ENCODE measurements around the gene DBH.
A peak's percentile ranks its signal among the peaks of the same experiment; 100 is the strongest.

DBH gene

DNA sequence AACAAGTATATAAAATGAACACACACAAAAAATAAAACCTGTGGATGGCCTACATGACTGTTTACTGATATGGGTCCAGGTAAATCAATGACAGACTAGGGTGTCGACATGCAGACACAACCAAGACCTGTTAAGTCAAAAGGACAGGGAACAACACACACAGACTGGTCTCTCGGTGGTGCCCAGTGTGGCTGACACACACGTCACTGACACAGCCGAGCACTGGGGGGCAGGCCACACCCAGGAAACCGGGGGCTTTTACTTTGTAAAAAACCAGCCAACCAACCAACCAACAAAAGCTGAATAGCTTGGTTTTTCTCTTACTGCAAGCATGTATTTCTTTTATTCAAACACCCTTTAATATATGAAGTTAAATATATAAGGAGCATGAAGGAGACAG lies 31.9 kb upstream of the DBH start:
- peak; percentile 9 to 13 for DNase-seq (ENCODE audit: low read depth in 2 of 2)

DNA sequence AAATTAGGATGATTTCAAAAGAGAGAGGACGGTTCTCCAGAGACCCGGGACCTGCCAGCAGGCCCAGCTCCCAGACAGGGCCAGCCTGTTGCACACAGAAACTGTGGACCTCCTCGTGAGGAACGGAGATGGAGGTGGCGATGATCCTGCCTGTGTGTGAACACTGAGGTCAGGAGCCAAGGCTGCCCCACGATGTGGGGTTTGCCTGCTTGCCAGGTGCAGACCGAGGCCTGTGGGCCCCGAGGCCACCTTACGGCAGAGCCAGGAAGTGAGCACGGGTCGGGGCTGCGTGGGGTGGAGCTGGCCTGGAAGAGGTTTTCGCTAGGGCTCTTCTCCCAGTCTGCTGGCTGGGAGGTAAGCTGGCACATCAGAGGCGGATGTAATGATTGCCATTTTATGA lies 31.3 kb upstream of the DBH start:
- no peak for DNase-seq (ENCODE audit: low read depth in 2 of 2)

DNA sequence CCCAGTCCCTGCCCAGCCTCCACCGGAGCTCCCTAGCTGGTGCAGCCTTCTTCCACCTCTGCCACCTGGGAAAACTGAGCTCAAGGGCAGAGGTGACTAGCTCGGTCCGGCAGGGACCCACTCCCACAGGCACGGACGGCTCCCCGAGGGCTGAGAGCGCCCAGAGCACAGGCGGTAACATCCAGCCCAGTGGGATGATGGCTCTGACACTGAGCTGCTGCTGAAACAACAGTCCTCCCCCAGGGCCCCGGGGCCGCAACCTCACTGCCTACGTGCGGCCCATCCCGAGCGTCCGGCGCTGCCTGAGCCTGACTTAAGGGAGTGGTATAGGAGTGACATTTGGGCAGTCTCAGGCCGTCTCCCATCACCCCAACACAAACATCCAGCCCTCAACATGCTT lies 30.7 kb upstream of the DBH start:
- no peak for DNase-seq (ENCODE audit: low read depth in 2 of 2)

DNA sequence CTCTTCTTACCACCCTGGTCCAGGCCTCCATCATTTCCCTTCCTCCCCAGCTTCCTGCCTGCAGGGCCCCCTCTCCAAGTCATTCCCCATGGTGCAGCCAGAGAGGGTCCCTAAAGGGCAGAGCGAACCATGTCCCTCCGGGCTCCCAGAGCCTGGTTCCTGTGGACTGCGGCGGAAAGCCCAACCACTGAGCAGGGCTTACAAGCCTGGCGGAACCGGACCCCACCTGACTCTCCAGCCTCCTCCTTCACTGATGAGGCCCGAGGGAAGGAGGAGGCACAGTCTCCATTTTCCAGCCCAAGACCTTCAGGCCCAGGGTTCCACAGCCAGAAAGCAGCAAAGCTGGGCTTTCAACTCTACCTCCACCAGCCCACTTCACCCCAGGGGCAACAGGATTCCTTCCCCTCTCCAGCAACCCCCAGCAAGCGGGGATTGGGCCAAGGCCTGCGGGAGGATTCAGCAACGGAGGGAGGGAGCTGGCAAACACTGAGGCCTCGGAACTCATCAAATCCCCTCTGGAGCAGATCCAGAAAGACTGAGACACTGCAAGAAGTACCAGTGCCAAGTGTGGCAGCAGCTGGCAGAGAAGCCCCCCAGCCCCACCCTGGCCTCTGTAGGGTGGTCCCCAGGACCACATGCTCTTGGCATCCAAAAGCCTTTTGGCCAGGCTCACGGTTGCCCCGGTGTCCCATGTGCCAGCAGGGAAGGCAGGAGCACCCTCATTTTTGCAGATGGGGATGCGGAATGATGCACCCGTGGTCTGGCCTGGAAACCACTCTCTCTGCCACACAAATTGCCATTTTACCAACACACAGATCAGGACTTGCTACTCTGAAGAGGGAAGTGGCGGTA lies 30.1 kb upstream of the DBH start:
- DNase-seq (ENCODE audit: low read depth in 2 of 2) = no peak

DNA sequence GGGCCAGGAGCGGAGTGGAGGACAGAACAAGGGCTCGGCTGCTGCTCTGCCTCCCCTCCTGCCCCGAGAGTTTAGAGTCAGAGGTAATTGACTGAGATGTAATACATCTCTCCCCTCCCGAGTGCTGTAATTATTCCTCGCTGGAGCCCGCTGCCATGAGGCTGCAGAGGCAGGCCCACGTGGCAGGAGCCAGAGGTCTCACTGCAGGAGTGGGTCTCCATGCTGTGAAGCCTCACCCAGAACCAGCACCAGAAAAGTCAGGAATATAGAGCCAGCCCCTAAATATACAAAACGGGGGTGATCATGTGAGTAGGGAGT lies 29.5 kb upstream of the DBH start:
- DNase-seq (ENCODE audit: low read depth in 2 of 2) = no peak

DNA sequence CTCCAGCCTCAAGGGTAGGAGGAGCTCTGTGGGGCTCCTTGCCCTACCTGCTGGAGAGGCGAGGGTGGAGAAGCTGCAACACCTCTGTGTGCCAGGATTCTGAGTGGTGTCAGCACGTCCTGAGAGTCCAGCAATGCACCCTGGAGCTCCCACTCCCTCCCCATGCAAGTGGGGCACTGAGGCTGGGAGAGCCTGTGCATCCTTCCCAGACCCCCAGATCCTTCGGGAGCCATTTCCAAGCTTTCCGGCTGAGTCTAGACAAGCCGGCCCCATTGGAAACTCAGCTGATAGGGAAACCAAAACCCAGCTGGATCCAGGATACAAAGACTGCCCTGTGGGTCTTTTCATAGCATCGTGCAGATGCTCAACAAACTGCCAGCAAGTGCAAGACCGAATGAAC lies 28.8 kb upstream of the DBH start:
- no peak for DNase-seq (ENCODE audit: low read depth in 2 of 2)

DNA sequence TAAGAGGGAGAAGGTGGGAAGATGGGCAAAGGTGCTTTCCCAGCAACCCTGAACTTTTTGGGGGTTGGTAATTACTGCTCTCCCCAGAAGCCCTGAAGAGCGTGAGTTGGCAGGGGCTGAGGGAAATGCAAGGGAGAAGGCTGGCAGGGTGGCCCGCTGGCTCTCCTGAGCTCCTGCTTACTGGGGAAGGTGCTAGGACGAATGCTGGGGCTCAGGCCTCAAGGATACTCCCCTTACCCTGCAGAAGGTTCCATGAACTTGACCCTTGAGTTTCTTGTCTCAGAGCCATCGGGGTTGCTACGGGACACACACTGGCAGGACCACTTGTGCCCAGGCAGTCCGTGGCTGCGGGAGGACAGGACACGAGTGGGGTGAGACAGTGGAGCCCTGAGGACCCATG lies 28.2 kb upstream of the DBH start:
- DNase-seq (ENCODE audit: low read depth in 2 of 2) = no peak

DNA sequence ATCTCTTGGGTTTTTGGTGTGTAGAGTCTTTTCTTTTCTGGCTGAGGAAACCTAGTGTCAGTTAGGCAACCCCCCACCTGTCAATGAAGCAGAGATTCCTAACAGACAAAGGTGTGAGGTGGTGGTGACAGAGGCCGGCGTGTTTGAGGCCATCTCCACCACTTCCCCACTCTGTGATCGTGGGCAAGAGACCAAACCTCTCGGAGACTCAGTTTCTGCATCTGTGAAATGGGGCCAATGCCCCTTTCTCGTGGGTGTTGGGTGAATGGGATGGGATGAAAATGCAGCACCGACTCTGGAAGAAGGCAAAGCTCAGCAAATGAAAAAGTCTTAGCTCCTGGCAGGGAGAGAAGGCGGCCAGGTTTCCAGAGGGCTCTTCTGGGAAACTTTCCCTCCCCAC lies 27.8 kb upstream of the DBH start:
- no peak for DNase-seq (ENCODE audit: low read depth in 2 of 2)

DNA sequence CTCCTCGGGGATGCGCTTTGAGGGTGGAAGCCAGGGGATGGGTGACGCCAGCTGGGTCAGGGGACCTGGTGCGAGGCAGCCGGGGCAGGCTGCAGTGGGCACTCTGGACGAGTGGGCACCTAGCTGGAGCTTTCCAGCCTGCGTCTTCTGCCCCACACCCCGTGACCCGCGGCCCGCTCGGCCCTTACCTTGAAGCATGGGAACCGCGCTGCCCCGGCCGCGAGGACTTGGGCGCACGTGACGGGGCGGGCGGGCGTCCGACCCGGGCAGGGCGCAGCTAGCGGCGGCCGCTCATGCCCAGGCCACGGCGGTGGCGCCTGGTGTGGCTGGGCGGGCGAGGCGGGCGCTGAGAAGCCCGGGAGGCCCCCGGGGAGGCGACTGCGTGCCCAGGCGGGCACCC lies 27.3 kb upstream of the DBH start:
- no peak for DNase-seq (ENCODE audit: low read depth in 2 of 2)

DNA sequence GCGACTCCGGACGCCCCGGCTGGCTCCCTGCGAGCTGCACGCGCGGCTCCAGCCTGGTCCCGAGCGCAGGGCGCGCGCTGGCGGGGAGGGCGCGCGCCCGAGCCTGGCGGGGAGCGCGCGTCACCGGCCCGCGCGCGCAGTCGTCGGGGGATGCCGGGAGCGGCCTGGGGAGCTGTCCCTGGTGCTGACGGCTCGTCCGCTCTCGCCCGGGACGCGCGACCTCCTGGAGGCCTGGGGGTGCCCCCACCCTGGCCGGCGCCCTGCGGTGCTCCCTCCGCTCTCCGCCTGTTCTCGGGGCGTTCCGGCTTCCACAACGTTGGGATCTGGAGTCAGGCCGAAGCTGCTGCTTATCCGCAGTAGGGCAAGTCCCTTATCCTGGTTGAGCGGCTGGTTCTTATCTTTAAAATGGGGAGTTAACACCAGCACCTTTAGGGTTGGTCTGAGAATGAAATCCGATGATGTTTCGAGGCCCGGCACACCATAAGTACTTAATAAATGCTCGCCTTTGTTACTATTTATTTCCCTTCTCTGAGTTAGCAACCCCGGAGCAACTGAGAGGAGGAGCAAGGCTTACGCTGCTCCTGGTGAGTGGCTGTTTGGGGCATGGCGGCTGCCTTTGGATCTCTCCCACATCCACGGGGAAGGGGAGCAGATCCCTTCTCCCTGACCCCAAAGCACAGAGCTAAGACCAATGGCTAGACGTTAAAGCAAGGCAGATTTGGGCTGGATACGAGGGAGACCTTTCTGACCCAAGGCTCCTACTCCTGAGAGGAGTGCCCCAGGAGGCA lies 26.7 kb upstream of the DBH start, which contains the start of gene FAM163B:
TSS of gene FAM163B (minus strand) at position 79 of the 788 bp plus-strand sequence. CDS start 29,166 bp downstream, outside the sequence.
- DNase-seq (ENCODE audit: low read depth in 2 of 2) = no peak

DNA sequence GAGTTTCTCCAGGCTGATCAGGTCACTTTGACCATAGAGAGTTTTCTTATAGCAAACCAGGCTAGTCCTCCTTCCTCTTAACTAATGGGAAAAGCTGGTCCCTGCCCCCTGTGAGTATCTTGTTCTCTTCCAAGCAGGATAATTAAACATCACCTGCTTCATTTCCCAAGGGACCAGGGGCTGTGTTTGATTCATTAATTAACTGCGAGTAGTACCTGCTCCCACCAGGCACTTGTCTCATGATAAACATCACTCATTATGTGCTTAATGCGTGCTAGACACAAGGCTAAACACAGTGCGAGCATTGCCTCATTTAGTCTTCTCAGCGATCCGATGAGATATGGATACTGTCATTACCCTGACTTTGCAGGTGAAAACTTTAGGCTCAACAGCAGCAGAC lies 25.3 kb upstream of the DBH start:
- DNase-seq (ENCODE audit: low read depth in 2 of 2) = no peak

DNA sequence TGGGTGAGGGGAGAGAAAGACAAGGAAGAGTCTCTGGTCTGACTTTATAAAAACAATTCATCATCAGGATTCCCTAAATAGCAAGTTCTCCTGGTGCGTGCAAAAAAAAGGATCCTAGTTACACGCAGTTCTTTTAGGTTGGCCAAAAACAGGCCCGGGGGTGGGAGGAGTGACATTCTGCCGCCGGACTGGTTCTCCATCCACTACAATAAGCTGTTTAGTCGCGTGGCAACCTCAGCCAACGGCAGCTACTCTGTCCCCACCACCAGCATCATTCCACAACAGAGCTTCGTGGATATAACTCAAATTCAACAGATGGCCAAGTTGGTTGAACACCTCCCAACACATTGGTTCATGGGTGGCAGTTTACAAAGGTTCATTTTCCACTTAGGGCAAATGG lies 24.1 kb upstream of the DBH start:
- DNase-seq (ENCODE audit: low read depth in 2 of 2) = no peak

DNA sequence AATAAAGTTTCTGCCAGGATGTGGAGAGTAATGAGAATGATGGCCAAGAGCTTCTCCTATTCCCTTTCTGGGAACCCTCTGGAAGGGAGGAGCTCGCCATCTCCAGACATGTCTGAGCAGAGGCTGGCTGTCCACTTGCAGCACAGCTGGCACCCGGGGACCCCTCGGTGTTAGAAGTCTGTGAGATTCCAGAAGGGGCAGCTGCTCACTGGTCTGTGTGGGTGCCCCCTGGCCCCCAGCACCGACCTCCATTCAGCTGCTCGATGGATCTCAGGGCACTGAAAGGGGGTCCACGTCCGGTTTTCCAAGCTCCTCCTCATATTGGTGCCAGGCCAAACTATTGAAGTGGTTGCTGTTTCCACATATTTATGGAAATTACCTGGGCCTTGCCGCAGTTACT lies 23.3 kb upstream of the DBH start:
- no peak for DNase-seq (ENCODE audit: low read depth in 2 of 2)

DNA sequence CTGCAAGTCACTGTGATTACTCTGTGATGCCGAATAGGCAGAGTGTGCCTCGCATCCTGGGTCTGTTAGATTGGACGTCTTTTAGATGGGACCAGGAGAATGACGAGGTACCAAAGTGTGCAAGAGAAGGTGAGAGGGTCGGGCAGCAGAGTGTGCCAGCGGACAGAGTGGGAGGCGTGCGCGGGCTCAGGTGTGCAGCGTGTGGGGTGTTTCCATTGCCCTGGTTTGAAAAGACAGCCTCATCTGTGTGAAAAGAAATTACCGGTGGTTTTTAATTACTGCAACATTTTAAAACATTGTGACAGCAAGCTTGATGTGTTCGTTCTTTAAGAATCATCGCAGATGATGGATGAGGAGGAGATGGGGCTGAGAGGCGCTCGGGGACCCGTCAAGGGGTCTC lies 22.7 kb upstream of the DBH start:
- DNase-seq (ENCODE audit: low read depth in 2 of 2) = no peak

DNA sequence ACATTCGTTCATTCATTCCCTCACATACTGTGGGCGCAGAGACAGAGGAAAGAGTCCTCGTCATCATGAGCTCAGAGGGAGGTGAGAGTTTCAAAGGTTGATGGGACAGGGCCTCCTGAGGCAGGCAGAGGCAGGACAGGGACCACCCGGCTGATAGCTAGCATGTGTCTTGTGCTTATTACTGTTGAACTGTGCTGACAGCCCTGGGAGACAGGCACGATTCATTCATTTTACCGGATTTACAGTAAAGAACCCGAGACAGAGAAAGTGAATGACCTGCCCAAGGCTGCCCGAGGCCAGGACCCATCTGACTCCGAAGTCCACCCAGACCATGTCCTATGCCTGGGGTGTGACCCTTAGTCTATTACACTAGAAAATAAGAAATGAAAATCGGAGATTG lies 22.1 kb upstream of the DBH start:
- no peak for DNase-seq (ENCODE audit: low read depth in 2 of 2)

DNA sequence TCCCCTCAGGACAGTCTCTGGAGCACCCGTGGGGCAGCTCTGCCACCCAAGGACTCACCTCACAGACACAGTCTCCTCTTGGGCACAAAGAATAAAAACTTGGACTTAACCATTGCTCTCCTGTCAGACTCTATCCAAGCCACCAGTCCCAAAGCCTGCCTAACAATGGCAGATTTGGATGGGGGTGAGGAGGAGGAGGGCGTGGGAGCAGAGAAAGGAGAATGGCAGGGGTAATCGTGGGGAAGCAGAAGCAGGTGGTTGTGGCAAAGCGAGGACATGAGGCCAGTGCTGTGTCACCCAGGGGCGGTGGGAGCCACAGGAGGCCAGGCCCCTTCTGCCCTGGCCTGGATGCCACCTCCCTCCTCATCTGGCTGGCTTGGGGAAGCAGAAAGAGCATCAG lies 21.5 kb upstream of the DBH start:
- DNase-seq (ENCODE audit: low read depth in 2 of 2) = no peak

DNA sequence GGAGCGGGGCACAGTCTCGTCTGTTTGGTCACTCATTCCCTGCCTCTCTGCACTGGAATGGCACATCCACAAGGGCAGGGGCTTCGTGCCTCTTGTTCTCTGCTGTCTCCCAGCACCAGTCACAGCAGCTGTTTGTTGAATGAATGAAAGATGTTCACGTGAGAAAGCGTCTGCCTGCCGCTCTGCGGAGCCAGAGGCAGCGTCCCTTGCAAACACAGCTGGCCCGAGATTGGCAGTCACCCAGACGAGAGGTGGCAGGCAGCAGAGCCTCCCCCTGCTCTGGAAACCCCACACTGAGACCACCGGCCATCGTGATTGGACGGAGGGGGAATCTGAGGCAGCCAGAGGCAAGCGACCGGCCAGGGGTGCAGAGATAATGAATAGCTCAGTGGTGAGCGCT lies 21.0 kb upstream of the DBH start:
- DNase-seq (ENCODE audit: low read depth in 2 of 2) = no peak

DNA sequence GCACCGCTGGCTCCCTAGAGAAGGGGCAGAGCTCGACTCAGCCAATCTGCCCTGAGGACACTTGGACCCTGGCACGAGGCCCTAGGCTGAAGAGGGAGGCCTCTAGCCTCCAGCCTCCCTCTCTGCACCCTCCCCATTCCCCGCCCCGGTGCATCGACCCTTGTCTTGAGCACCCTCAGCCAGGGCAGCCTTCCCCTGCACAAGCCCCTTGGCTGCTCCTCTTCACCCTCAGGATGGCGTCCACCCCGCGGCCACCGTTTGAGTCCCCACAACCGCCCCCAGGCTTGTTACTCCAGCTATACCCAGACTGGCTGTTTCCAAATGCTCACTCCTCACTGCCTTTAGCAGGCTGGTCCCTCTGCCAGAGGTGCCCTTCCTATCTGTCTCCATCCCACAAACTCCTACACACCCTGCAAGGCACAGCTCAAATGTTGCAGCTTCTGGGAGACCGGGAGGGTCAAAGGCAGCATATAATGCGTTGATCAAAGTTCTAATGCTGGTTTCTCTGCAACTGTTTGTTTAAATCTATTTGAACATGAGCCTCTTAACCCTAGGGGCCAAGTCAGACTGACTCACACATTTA lies 20.5 kb upstream of the DBH start:
- DNase-seq (ENCODE audit: low read depth in 2 of 2) = no peak

DNA sequence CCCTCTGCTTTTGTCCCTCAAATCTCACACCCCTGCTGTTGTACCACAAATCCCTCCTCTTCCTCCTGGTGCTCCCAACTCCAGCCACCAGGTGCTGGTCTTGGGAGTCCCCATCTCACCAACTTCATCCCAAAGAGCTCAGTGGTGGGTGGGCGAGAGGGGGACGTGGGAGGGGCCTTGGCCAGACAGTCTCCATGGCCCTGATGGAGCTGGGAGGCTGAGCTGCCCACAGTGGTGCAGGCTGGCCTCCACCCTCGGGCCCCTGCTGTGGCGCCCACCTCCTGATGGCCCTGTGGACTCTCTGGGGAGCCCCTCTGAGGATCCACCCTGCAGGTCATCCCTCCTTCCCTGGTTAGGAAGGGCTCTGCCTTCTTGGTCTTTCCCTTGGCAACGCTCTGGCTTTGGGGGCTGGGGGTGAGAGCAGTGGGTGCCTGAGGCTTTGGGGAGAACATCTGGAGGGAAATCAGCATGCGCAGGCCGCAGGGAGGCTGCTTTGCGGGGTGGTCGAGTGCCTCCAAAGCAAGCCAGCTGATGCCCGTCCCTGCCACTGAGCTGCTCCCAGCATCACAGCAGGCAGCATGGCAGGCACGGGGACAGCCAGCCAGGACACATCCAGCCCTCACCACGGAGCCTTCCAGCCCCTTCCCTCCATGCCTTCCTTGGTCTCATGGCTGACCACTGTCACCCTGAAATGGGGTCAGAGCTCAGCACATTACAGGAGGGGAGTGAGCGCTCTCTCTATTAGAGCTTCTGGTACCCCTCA lies 19.3 kb upstream of the DBH start:
- DNase-seq (ENCODE audit: low read depth in 2 of 2) = no peak

DNA sequence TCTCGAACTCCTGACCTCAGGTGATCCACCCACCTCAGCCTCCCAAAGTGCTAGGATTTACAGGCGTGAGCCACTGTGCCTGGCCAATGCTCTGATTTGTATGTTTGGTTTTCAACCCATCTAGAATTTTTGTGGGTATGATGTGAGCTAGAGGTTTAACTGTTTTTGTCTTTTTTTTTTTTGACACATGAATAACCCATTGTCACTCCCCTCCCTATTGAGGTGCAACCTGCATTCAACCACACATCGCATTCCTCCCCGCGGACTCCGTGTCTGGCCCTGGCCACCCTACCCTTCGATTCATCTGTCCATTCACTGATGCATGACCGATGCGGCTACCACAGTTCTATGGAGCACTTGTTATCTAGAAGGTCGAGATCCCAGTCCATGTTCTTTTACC lies 17.4 kb upstream of the DBH start:
- DNase-seq (ENCODE audit: low read depth in 2 of 2) = no peak

DNA sequence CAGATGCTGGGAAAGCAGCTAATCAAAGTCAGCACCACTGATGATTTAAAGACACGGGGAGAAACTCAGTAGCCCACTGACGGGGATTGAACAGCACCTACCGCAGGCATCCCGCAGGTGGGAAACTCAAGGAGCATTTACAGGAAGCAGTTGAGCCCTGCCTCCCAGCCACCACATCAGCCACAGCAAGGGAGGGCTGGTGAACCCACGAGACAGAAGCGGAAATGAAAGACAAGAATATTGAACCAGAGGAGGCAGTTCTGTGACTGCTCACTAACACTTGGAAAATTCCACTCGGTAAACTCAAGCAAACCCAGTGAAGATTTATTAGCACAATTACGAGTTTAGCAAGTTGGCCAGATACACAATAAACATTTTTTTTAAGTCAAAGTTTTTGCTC lies 16.4 kb upstream of the DBH start:
- DNase-seq (ENCODE audit: low read depth in 2 of 2) = peak; percentile 8 to 43

DNA sequence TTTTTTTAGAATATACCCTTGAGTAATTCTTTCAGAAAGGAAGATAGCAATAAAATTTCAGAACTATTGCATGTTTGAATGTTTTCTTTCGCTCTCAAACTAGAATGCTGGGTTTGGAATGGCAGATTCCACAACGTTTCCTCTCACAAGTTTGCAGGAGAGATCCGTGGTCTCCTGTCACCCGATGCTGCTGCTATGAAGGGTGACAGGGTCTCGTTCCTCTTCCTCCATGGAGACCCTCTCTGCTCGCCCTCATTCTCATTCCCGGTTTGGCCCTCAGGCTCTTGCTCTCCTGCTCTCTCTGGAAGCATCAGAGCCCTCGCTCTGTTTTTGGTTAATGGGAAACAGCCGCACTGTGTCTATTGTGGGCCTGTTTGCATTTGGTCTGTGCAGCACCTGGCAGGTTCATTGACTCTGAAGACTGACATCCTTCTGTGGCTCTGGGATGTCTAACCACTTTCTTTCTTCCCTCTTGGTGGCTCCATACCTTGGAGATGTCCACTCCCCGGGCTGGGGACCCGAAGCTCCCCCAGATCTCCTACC lies 14.4 kb upstream of the DBH start:
- DNase-seq (ENCODE audit: low read depth in 2 of 2) = no peak

Data from stimulated activated CD8-positive, alpha-beta memory T cell treated with anti-CD3 and anti-CD28 coated beads, Interleukin-2, amount 100 ng/mL, for 1 hour (primary cell).